Neural progenitor cell (in vitro differentiated cells): ENCODE data around the gene SMIM41. TPM values are rescaled to one million over a fixed set of nuclear protein-coding genes. Genes with fewer than 3 reads are reported as not detected.
A peak's percentile ranks its signal among the peaks of the same experiment; 100 is the strongest.

Experiments
- DNase-seq: peaks from one replicate; pipeline ENCODE4 v3.0.0-alpha.2; 2016; ENCODE audit warnings: low spot score
- H2AFZ ChIP-seq: fragments of 200-600 bp; sonication (generic); replicated peaks from 2 replicates; pipeline ENCODE4 v1.6.1; 2016; ENCODE audit warnings: antibody characterized with exemption
- H3F3A ChIP-seq: fragments of 200-600 bp; sonication (generic); 2 replicates; pipeline ENCODE4 v1.6.1; 2016; ENCODE audit warnings: antibody characterized with exemption, low read depth
- H3K27ac ChIP-seq: fragments of 200-600 bp; sonication (generic); 2 replicates; pipeline ENCODE4 v1.5.1; 2016; ENCODE audit warnings: mild to moderate bottlenecking
- H3K27me3 ChIP-seq: fragments of 200-600 bp; sonication (generic); 2 replicates; pipeline ENCODE4 v1.6.1; 2016; ENCODE audit warnings: mild to moderate bottlenecking, moderate library complexity
- H3K36me3 ChIP-seq: fragments of 200-600 bp; sonication (generic); 2 replicates; pipeline ENCODE4 v1.5.1; 2016
- H3K4me1 ChIP-seq: fragments of 200-600 bp; sonication (generic); 2 replicates; pipeline ENCODE4 v1.6.1; 2016; ENCODE audit warnings: mixed run types
- H3K4me2 ChIP-seq: fragments of 200-600 bp; sonication (generic); 2 replicates; pipeline ENCODE4 v1.6.1; 2016
- H3K4me3 ChIP-seq: fragments of 200-600 bp; sonication (generic); 2 replicates; pipeline ENCODE4 v1.5.1; 2016
- H3K79me2 ChIP-seq: fragments of 200-600 bp; sonication (generic); 2 replicates; pipeline ENCODE4 v1.6.1; 2016; ENCODE audit warnings: low read depth
- H3K9ac ChIP-seq: fragments of 200-600 bp; sonication (generic); 2 replicates; pipeline ENCODE4 v1.6.1; 2016
- H3K9me3 ChIP-seq: fragments of 200-600 bp; sonication (generic); 2 replicates; pipeline ENCODE4 v1.5.1; 2016; ENCODE audit warnings: low read depth
- H4K20me1 ChIP-seq: fragments of 200-600 bp; sonication (generic); 2 replicates; pipeline ENCODE4 v1.6.1; 2016; ENCODE audit warnings: low read depth
- H3K27ac Mint-ChIP-seq: 3 replicates; pipeline ENCODE4 v1.8.0; 2021; ENCODE audit warnings: mixed read lengths
- H3K27me3 Mint-ChIP-seq: 2 replicates; pipeline ENCODE4 v1.8.0; 2022; ENCODE audit warnings: low read depth, mild to moderate bottlenecking, inconsistent platforms, moderate library complexity, mixed read lengths; ENCODE audit not compliant: insufficient read depth
- H3K36me3 Mint-ChIP-seq: 3 replicates; pipeline ENCODE4 v1.8.0; 2021; ENCODE audit warnings: mixed read lengths
- H3K4me1 Mint-ChIP-seq: 3 replicates; pipeline ENCODE4 v1.8.0; 2021; ENCODE audit warnings: mixed read lengths
- H3K4me3 Mint-ChIP-seq: 3 replicates; pipeline ENCODE4 v1.8.0; 2021; ENCODE audit warnings: mild to moderate bottlenecking, moderate library complexity, mixed read lengths
- H3K9me3 Mint-ChIP-seq: 3 replicates; pipeline ENCODE4 v1.8.0; 2020; ENCODE audit warnings: mixed read lengths
- EZH2 ChIP-seq: fragments of 200-600 bp; sonication (generic); IDR thresholded peaks from 2 replicates; pipeline ENCODE4 v1.6.1; 2017; ENCODE audit warnings: antibody characterized with exemption, mild to moderate bottlenecking, moderate library complexity
- EZH2phosphoT487 ChIP-seq: fragments of 200-600 bp; sonication (generic); IDR thresholded peaks from 2 replicates; pipeline ENCODE4 v1.6.1; 2017; ENCODE audit warnings: antibody characterized with exemption
- total RNA-seq: library from RNA; depleted of rRNA; stranded (reverse); fragments of >200 nt; gene quantifications from 2 replicates; pipeline ENCODE4 v1.2.3, GENCODE V29; 2015; ENCODE audit warnings: low replicate concordance
- TF ChIP-seq, protein P1 (sequence below): fragments of 200-600 bp; sonication (generic); IDR thresholded peaks from 2 replicates; pipeline ENCODE4 v1.5.1; 2017; ENCODE audit warnings: antibody characterized with exemption, mild to moderate bottlenecking

The SMIM41 gene
- total RNA-seq, 1 donor from 2014 or later: not detected

DNA sequence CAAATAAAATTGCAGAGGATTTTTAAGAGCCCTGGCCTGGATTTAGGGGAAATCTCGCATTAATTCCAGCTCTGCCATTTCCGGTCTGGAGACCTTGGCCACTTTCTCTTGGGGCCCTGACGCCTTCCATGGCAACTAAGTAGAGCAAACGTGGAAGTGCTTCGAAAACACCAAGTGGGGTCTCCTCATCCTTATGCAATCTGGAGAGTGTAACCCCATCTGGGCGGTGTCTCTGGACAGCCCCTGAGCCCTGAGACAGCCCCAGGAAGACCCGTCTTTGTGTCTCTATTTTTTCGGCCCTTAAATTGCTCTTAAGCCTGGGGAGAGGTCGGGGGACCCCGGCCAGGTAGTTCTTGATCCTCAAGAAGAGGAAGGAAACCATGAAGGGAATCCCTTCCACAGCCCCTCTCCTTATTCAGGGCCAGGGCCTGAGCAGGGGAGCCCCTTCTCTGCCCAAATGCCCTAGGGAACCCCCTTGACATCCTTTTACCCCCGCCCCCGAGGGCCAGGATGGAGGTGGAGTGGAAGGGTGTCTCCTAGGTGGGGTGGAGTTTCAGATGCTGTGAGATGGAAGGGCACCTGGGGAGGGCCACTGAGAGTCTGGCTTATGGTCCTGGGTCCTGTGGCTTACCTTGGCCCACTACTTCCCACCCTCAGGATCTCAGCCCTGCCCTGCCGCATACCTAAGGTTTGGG is 45.9 kb upstream of the SMIM41 start:
- Histone ChIP-seq H3K79me2 (no peaks in the 10 kb centered on the region), H3K4me1 (peaks cover 29% of the 10 kb centered on the region), H3K27ac (no peak overlapping the region), H4K20me1 (peaks cover 8% of the 10 kb centered on the region), H3K9me3 (no peaks in the 10 kb centered on the region), H3K4me2 (peak overlapping the region; percentile 65), H3F3A (peaks cover 42% of the 10 kb centered on the region), H3K9ac (no peak overlapping the region), H3K27me3 (peaks cover 53% of the 10 kb centered on the region), H2AFZ (no peak overlapping the region), H3K36me3 (no peaks in the 10 kb centered on the region), H3K4me3 (peak overlapping the region; percentile 31)
- TF ChIP-seq, protein P1, sequence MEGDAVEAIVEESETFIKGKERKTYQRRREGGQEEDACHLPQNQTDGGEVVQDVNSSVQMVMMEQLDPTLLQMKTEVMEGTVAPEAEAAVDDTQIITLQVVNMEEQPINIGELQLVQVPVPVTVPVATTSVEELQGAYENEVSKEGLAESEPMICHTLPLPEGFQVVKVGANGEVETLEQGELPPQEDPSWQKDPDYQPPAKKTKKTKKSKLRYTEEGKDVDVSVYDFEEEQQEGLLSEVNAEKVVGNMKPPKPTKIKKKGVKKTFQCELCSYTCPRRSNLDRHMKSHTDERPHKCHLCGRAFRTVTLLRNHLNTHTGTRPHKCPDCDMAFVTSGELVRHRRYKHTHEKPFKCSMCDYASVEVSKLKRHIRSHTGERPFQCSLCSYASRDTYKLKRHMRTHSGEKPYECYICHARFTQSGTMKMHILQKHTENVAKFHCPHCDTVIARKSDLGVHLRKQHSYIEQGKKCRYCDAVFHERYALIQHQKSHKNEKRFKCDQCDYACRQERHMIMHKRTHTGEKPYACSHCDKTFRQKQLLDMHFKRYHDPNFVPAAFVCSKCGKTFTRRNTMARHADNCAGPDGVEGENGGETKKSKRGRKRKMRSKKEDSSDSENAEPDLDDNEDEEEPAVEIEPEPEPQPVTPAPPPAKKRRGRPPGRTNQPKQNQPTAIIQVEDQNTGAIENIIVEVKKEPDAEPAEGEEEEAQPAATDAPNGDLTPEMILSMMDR: no peak
- TF ChIP-seq EZH2 (no peak), EZH2phosphoT487 (no peak)
- no peaks in the 10 kb centered on the region for H3K9me3 Mint-ChIP-seq
- H3K27me3 Mint-ChIP-seq: peaks cover 33% of the 10 kb centered on the region
- H3K36me3 Mint-ChIP-seq: no peaks in the 10 kb centered on the region
- no peak for DNase-seq
- H3K27ac Mint-ChIP-seq: peak overlapping the region; percentile 63
- H3K4me1 Mint-ChIP-seq: peaks cover 50% of the 10 kb centered on the region
- H3K4me3 Mint-ChIP-seq: peak overlapping the region; percentile 81

DNA sequence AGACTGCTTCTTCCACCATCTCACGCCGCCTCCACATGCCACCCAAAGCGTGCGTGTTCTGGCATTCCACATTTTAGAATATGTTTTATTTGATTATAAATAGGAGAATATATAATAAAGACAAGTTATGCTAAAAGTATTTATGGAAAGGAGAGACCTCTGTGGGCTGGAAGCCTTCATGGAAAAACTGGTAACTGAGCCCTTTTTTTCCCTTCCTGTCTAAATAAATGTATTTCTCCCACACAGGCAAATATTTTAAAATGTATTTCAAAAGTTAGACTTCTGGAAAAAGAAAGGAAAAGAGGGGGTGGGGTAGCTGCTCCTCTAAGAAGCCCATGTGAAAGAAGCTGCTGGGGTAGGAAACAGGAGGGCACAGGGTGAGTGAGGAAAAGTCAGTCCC is 44.3 kb upstream of the SMIM41 start:
- H3K27me3 Mint-ChIP-seq: peaks cover 29% of the 10 kb centered on the region
- H4K20me1 ChIP-seq: peaks cover 24% of the 10 kb centered on the region
- peaks cover 34% of the 10 kb centered on the region for H3F3A ChIP-seq
- peaks cover 15% of the 10 kb centered on the region for H3K4me1 ChIP-seq
- peaks cover 45% of the 10 kb centered on the region for H3K4me1 Mint-ChIP-seq
- H3K27me3 ChIP-seq: peaks cover 60% of the 10 kb centered on the region
- no peak overlapping the region for H3K27ac Mint-ChIP-seq
- H3K9me3 Mint-ChIP-seq: no peaks in the 10 kb centered on the region
- no peaks in the 10 kb centered on the region for H3K79me2 ChIP-seq
- TF ChIP-seq EZH2phosphoT487 (no peak), EZH2 (no peak)
- TF ChIP-seq, protein P1: no peak
- H3K4me3 Mint-ChIP-seq: peak overlapping the region; percentile 87
- no peak overlapping the region for H3K27ac ChIP-seq
- no peak for DNase-seq
- no peak overlapping the region for H2AFZ ChIP-seq
- no peaks in the 10 kb centered on the region for H3K36me3 Mint-ChIP-seq
- H3K36me3 ChIP-seq: no peaks in the 10 kb centered on the region
- H3K4me3 ChIP-seq: no peak overlapping the region
- no peak overlapping the region for H3K9ac ChIP-seq
- H3K9me3 ChIP-seq: no peaks in the 10 kb centered on the region
- H3K4me2 ChIP-seq: no peak overlapping the region

GRCh38 chr12:52035926-52036325 is 43.6 kb upstream of the SMIM41 start:
- Mint-ChIP-seq H3K27me3 (peaks cover 29% of the 10 kb centered on the region), H3K9me3 (no peaks in the 10 kb centered on the region), H3K36me3 (no peaks in the 10 kb centered on the region), H3K4me1 (peaks cover 41% of the 10 kb centered on the region), H3K27ac (peak overlapping the region; percentile 25), H3K4me3 (peak overlapping the region; percentile 87)
- Histone ChIP-seq H3K79me2 (no peaks in the 10 kb centered on the region), H3K27ac (no peak overlapping the region), H2AFZ (no peak overlapping the region), H3K36me3 (no peaks in the 10 kb centered on the region), H3K4me1 (peaks cover 10% of the 10 kb centered on the region), H3K9me3 (no peaks in the 10 kb centered on the region), H3K27me3 (peaks cover 60% of the 10 kb centered on the region), H3F3A (peaks cover 31% of the 10 kb centered on the region), H3K9ac (no peak overlapping the region), H4K20me1 (peaks cover 30% of the 10 kb centered on the region), H3K4me2 (no peak overlapping the region), H3K4me3 (no peak overlapping the region)
- no peak for DNase-seq
- TF ChIP-seq EZH2: no peak
- no peak for TF ChIP-seq EZH2phosphoT487
- TF ChIP-seq, protein P1: no peak
